Neural cell (in vitro differentiated cells): ENCODE measurements around the gene RNF213.

Experiments used
- CTCF ChIP-seq: fragments of 450-650 bp; IDR thresholded peaks from 2 replicates; pipeline ENCODE4 v1.5.1; 2014; ENCODE audit warnings: antibody characterized with exemption, mild to moderate bottlenecking, moderate library complexity; ENCODE audit not compliant: poor library complexity, severe bottlenecking
- EP300 ChIP-seq: fragments of 450-650 bp; conservative IDR thresholded peaks from 2 replicates; pipeline ENCODE4 v1.6.1; 2014; ENCODE audit warnings: antibody characterized with exemption, mild to moderate bottlenecking, moderate library complexity; ENCODE audit not compliant: poor library complexity, severe bottlenecking
- EZH2 ChIP-seq: fragments of 200-600, 300-800 bp; shearing (Covaris generic), sonication (generic); IDR thresholded peaks from 2 replicates; pipeline ENCODE4 v1.6.1; 2014; ENCODE audit warnings: antibody characterized with exemption, low read length, borderline replicate concordance, mild to moderate bottlenecking; ENCODE audit not compliant: insufficient read depth, poor library complexity, severe bottlenecking
- MXI1 ChIP-seq: fragments of 450-650 bp; conservative IDR thresholded peaks from 2 replicates; pipeline ENCODE4 v1.6.1; 2014; ENCODE audit warnings: antibody characterized with exemption, mild to moderate bottlenecking; ENCODE audit not compliant: poor library complexity, severe bottlenecking
- POLR2AphosphoS5 ChIP-seq: IDR thresholded peaks from 2 replicates; pipeline ENCODE4 v1.6.1; 2012
- RAD21 ChIP-seq: fragments of 450-650 bp; conservative IDR thresholded peaks from 2 replicates; pipeline ENCODE4 v1.6.1; 2014; ENCODE audit warnings: antibody characterized with exemption, mild to moderate bottlenecking, moderate library complexity

- TF ChIP-seq CTCF (no peak), EP300 (no peak), EZH2 (no peak), POLR2AphosphoS5 (no peak), MXI1 (no peak), RAD21 (no peak)
Measured at GRCh38 chr17:80394629-80395216, 134.1 kb downstream of the RNF213 start.
